HG03135 (cell line): ENCODE measurements around the gene EBLN2.
"Not testable (repeated sequence)": the region's sequence is repeated elsewhere in the genome, so short reads cannot be mapped to it uniquely, and the experiment has no call there.

Experiments used
- ATAC-seq: cut with Tn5 transposase; IDR thresholded peaks from one replicate; pipeline ENCODE4 v1.9.1; 2021; ENCODE audit warnings: mild to moderate bottlenecking, moderate library complexity; ENCODE audit not compliant: unreplicated experiment

The EBLN2 gene

GRCh38 chr3:73056845-73057150, 4.7 kb upstream of the EBLN2 start:
- no peak for ATAC-seq

- no peak for ATAC-seq
Observed at GRCh38 chr3:73060302-73060723, 1.1 kb upstream of the EBLN2 start.

GRCh38 chr3:73066243-73066642, 4.8 kb downstream of the EBLN2 start:
- not testable (repeated sequence) for ATAC-seq

- no peak for ATAC-seq
Observed at GRCh38 chr3:73068419-73068818, 7.0 kb downstream of the EBLN2 start.

GRCh38 chr3:73069187-73069586, 7.7 kb downstream of the EBLN2 start:
- ATAC-seq = no peak

- no peak for ATAC-seq
Observed at GRCh38 chr3:73069775-73070444, 8.5 kb downstream of the EBLN2 start.

GRCh38 chr3:73070675-73071575, 9.5 kb downstream of the EBLN2 start:
- no peak for ATAC-seq

- no peak for ATAC-seq
Observed at GRCh38 chr3:73071952-73072351, 10.5 kb downstream of the EBLN2 start.

GRCh38 chr3:73072634-73073033, 11.2 kb downstream of the EBLN2 start:
- ATAC-seq = no peak

- no peak for ATAC-seq
Observed at GRCh38 chr3:73073091-73073707, 11.7 kb downstream of the EBLN2 start.

GRCh38 chr3:73074781-73075180, 13.3 kb downstream of the EBLN2 start:
- ATAC-seq = no peak

GRCh38 chr3:73080216-73080966, 18.9 kb downstream of the EBLN2 start:
- no peak for ATAC-seq

GRCh38 chr3:73081140-73081539, 19.7 kb downstream of the EBLN2 start:
- ATAC-seq = no peak

- no peak for ATAC-seq
Observed at GRCh38 chr3:73084170-73084569, 22.7 kb downstream of the EBLN2 start.

- ATAC-seq = no peak
Observed at GRCh38 chr3:73086071-73086494, 24.6 kb downstream of the EBLN2 start.

- no peak for ATAC-seq
Observed at GRCh38 chr3:73094129-73094528, 32.7 kb downstream of the EBLN2 start.

GRCh38 chr3:73094951-73095350, 33.5 kb downstream of the EBLN2 start:
- no peak for ATAC-seq

- ATAC-seq = no peak
Observed at GRCh38 chr3:73096169-73096568, 34.7 kb downstream of the EBLN2 start.

GRCh38 chr3:73098026-73098425, 36.6 kb downstream of the EBLN2 start:
- no peak for ATAC-seq

- no peak for ATAC-seq
Observed at GRCh38 chr3:73098873-73099272, 37.4 kb downstream of the EBLN2 start.
